GM10266 (cell line): ENCODE measurements around the gene TFR2.

Source experiments
- DNase-seq: peaks from one replicate; pipeline ENCODE4 v3.0.0; 2012; ENCODE audit errors: extremely low spot score
- TF ChIP-seq, protein P1 (sequence below): IDR thresholded peaks from 2 replicates; pipeline ENCODE4 v1.5.1; 2012; ENCODE audit warnings: mild to moderate bottlenecking, low read depth; ENCODE audit not compliant: control insufficient read depth, insufficient read depth; ENCODE audit errors: missing control alignments

Gene TFR2

DNA sequence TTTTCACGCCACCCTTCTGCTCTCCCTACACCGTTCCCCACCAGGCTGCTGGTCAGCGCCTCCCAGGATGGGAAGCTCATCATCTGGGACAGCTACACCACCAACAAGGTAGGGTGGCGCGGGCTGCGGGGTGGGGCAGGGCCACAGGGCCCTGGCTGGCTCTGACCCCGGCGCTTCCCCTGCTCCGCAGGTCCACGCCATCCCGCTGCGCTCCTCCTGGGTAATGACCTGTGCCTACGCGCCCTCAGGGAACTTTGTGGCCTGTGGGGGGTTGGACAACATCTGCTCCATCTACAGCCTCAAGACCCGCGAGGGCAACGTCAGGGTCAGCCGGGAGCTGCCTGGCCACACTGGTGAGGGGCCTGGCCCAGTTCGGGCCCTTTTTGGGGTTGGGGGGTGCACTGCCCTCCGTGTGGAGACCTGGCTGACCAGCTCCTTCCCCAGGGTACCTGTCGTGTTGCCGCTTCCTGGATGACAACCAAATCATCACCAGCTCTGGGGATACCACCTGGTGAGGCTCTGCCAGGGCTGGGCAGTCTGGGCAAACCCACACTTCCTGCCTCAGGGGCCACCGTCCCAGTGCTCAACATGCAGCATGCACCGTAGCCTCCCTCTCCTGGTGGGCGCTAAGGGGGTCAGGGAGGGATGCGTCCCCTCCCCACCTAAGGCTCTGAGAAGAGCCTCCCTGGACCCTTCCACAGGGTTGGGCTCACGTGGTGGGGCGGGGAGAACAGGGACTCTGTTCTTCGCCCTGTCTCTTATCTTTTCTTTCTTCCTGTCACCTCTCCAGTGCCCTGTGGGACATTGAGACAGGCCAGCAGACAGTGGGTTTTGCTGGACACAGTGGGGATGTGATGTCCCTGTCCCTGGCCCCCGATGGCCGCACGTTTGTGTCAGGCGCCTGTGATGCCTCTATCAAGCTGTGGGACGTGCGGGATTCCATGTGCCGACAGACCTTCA lies 36.2 kb upstream of the TFR2 start:
- no peak for DNase-seq
- TF ChIP-seq, protein P1, sequence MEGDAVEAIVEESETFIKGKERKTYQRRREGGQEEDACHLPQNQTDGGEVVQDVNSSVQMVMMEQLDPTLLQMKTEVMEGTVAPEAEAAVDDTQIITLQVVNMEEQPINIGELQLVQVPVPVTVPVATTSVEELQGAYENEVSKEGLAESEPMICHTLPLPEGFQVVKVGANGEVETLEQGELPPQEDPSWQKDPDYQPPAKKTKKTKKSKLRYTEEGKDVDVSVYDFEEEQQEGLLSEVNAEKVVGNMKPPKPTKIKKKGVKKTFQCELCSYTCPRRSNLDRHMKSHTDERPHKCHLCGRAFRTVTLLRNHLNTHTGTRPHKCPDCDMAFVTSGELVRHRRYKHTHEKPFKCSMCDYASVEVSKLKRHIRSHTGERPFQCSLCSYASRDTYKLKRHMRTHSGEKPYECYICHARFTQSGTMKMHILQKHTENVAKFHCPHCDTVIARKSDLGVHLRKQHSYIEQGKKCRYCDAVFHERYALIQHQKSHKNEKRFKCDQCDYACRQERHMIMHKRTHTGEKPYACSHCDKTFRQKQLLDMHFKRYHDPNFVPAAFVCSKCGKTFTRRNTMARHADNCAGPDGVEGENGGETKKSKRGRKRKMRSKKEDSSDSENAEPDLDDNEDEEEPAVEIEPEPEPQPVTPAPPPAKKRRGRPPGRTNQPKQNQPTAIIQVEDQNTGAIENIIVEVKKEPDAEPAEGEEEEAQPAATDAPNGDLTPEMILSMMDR, result no peak

DNA sequence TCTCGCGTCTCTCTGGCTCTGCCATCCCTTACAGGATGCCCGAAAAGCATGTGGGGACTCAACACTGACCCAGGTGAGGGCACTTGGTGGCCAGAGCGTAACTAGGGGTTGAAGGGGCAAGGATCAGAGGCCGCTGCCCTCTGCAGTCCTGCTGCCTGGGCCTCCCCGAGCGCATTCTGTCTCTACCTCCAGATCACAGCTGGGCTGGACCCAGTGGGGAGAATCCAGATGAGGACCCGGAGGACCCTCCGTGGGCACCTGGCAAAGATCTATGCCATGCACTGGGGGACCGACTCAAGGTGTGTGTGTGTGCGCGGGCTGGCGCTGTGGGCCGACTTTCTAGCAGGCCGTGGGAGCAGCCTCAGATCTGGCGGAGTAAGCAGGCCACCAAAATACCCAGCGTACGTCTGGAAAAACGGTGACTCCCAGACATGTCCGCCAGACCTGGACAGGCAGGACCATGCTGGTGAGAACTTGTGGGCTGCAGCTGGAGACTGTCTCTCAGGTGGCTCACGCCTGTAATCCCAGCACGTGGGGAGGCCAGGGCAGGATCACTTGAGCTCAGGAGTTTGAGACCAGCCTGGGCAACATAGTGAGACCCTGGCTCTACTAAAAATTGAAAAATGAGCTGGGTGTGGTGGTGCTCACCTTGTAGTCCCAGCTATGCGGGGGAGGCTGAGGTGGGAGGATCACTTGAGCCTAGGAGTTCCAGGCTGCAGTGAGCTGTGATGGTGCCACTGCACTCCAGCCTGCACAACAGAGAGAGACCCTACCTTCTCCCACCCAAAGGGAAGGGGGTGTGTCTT lies 35.4 kb upstream of the TFR2 start:
- DNase-seq, result no peak
- TF ChIP-seq, protein P1, result no peak

DNA sequence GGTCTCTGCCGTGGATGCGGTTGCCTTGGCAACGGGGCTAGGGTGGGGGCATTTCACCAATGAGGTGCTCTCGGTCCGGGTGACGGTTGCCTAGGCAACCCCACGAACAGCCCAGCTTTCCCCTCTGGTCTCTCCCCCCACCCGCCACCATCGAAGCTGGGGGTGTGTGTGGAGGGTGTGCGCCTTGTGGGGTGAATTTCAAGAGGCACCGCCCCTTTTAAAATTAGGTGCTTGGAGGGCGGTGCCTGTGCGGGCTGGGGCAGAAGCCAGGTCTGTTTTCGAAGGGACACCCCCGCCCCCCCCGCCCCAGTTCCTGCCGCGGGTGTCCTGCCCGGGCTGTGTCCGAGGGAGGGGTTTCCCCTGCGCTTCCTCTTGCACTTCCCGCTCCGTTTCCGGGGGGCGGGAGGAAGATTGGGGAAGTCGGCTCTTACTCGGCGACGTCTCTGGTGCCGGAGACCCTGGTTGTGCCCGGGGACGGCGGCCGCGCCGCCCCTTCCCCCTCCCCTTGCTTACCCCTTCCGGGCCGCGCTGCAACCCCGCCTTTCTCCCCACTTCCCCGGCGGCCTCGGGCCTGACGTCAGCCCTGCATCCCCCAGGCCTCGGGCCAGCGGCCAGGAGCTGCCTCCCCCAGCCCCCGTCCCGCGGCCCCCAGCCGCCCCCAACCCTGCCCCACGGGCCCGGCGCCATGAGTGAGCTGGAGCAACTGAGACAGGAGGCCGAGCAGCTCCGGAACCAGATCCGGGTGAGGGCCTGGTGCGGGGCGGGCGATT lies 34.4 kb upstream of the TFR2 start:
- DNase-seq, result peak; percentile 90
- TF ChIP-seq, protein P1, result no peak

DNA sequence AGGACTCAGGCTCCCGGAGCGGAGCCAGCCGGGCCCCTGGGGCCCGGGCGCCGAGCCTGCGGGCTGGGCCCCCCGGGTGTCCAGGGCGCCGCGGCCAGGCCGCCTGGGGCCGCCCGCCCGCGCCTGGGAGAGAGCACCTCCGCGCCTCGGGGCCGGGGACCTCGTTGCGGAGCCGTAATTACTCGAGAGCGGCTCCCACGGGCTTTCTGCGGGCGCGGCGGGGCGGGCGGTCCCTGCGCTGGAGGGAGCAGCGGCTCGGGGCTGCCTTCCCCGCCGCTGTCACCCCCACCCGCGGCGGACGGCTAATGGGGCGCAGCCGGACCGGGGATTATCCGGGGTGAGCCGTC lies 33.7 kb upstream of the TFR2 start:
- TF ChIP-seq, protein P1, result no peak
- DNase-seq, result no peak

GRCh38 chr7:100674411-100675104 lies 33.2 kb upstream of the TFR2 start:
- DNase-seq, result peak; percentile 38
- TF ChIP-seq, protein P1, result no peak

DNA sequence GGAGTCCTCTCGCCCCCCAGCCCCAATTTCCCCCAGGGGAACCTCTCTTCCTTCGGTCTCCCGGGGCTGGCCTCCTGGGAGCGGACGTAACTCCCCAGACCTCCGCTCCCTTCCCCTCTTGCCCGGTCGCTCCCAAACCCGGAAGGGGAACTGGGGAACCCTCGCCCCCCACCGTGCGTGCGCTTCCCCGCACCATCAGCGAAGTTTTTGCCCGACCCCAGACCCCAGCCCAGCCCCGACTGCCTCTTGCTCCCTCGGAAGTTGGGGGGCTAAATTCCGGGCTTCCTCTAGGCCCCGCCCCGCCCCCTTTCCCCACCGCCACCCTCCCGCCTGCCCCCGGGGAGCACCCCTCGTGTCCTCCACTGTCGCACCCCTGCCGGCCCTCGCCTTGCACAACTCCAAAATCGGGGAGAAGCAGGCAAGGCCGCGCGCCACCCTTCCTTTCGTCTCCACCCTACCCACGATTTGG lies 32.6 kb upstream of the TFR2 start:
- TF ChIP-seq, protein P1, result no peak
- peak; percentile 53 for DNase-seq
